Measurements from ENCODE around the gene STK32C. TPM values are rescaled to one million over a fixed set of nuclear protein-coding genes. Genes with fewer than 3 reads are reported as not detected.

The STK32C gene
- total RNA-seq, 1 donor from 2014 or later, result 19.6 TPM

GRCh38 chr10:132276706-132277105, 31.0 kb downstream of the STK32C start:
- H3K4me1 Mint-ChIP-seq, result peaks cover 13% of the 10 kb centered on the region
- H3K27me3 Mint-ChIP-seq (ENCODE audit: low read depth), result peaks cover 3% of the 10 kb centered on the region
- TF ChIP-seq CTCF (conservative IDR thresholded peaks at IDR 0.05), result no peak
- no peak overlapping the region for H3K27ac Mint-ChIP-seq (ENCODE audit: unreplicated experiment)
- DNase-seq (ENCODE audit: low read depth, low spot score), result no peak
- no peak overlapping the region for H3K4me3 Mint-ChIP-seq
- peaks cover 3% of the 10 kb centered on the region for H3K36me3 Mint-ChIP-seq (ENCODE audit: low read depth)
- H3K9me3 Mint-ChIP-seq, result no peaks in the 10 kb centered on the region

GRCh38 chr10:132276179-132276675, 31.5 kb downstream of the STK32C start:
- Mint-ChIP-seq H3K9me3 (no peaks in the 10 kb centered on the region), H3K36me3 (ENCODE audit: low read depth) (peaks cover 3% of the 10 kb centered on the region), H3K27ac (ENCODE audit: unreplicated experiment) (no peak overlapping the region), H3K4me1 (peaks cover 13% of the 10 kb centered on the region), H3K27me3 (ENCODE audit: low read depth) (peaks cover 3% of the 10 kb centered on the region), H3K4me3 (no peak overlapping the region)
- no peak for DNase-seq (ENCODE audit: low read depth, low spot score)
- no peak for TF ChIP-seq CTCF (conservative IDR thresholded peaks at IDR 0.05)

- Mint-ChIP-seq H3K4me1 (peaks cover 13% of the 10 kb centered on the region), H3K9me3 (no peaks in the 10 kb centered on the region)
Measured at GRCh38 chr10:132275426-132276178, 32.1 kb downstream of the STK32C start.

GRCh38 chr10:132274986-132275385, 32.8 kb downstream of the STK32C start:
- peaks cover 13% of the 10 kb centered on the region for H3K4me1 Mint-ChIP-seq
- no peaks in the 10 kb centered on the region for H3K9me3 Mint-ChIP-seq
- H3K4me3 Mint-ChIP-seq, result no peak overlapping the region
- no peak overlapping the region for H3K27ac Mint-ChIP-seq (ENCODE audit: unreplicated experiment)
- DNase-seq (ENCODE audit: low read depth, low spot score), result no peak
- no peak for TF ChIP-seq CTCF (conservative IDR thresholded peaks at IDR 0.05)
- H3K36me3 Mint-ChIP-seq (ENCODE audit: low read depth), result peaks cover 3% of the 10 kb centered on the region
- H3K27me3 Mint-ChIP-seq (ENCODE audit: low read depth), result no peaks in the 10 kb centered on the region

More at GRCh38 chr10:132275426-132276178, 32.1 kb downstream of the STK32C start:
- Mint-ChIP-seq H3K36me3 (ENCODE audit: low read depth) (peaks cover 3% of the 10 kb centered on the region), H3K27me3 (ENCODE audit: low read depth) (no peaks in the 10 kb centered on the region), H3K27ac (ENCODE audit: unreplicated experiment) (no peak overlapping the region), H3K4me3 (no peak overlapping the region)
- no peak for DNase-seq (ENCODE audit: low read depth, low spot score)
- no peak for TF ChIP-seq CTCF (conservative IDR thresholded peaks at IDR 0.05)

- peaks cover 3% of the 10 kb centered on the region for H3K36me3 Mint-ChIP-seq (ENCODE audit: low read depth)
- H3K4me3 Mint-ChIP-seq, result no peak overlapping the region
- no peak for TF ChIP-seq CTCF (conservative IDR thresholded peaks at IDR 0.05)
- no peak for DNase-seq (ENCODE audit: low read depth, low spot score)
- peaks cover 13% of the 10 kb centered on the region for H3K4me1 Mint-ChIP-seq
- no peak overlapping the region for H3K27ac Mint-ChIP-seq (ENCODE audit: unreplicated experiment)
- no peaks in the 10 kb centered on the region for H3K27me3 Mint-ChIP-seq (ENCODE audit: low read depth)
- no peaks in the 10 kb centered on the region for H3K9me3 Mint-ChIP-seq
Measured at GRCh38 chr10:132274581-132274980, 33.2 kb downstream of the STK32C start.

All from neural crest cell (in vitro differentiated cells).